MG63 (cell line): ENCODE data around the gene COL4A3. TPM values are rescaled to one million over a fixed set of nuclear protein-coding genes. Genes with fewer than 3 reads are reported as not detected.

Experiments used
- DNase-seq: peaks from one replicate; pipeline ENCODE4 v3.0.0-alpha.2; 2020
- H3K27me3 ChIP-seq: fragments of 250-450 bp; sonication (Bioruptor Pico); 2 replicates; pipeline ENCODE4 v1.5.1; 2020; ENCODE audit warnings: mild to moderate bottlenecking, moderate library complexity
- H3K36me3 ChIP-seq: fragments of 250-450 bp; sonication (Bioruptor Pico); 2 replicates; pipeline ENCODE4 v1.5.1; 2020; ENCODE audit warnings: mild to moderate bottlenecking, moderate library complexity
- H3K4me3 ChIP-seq: fragments of 250-450 bp; sonication (Bioruptor Pico); 2 replicates; pipeline ENCODE4 v1.5.1; 2020; ENCODE audit warnings: mild to moderate bottlenecking, moderate library complexity
- H3K9me3 ChIP-seq: fragments of 250-450 bp; sonication (Bioruptor Pico); 2 replicates; pipeline ENCODE4 v1.5.1; 2020; ENCODE audit warnings: mild to moderate bottlenecking, moderate library complexity
- total RNA-seq: library from RNA; depleted of rRNA; stranded (reverse); fragments of >200 nt; shearing (Covaris generic); gene quantifications from 2 replicates; pipeline ENCODE4 v1.2.3, GENCODE V29; 2014; ENCODE audit warnings: low replicate concordance

The COL4A3 gene
- total RNA-seq, 1 experiment from 2014 or later: 0.20 TPM

GRCh38 chr2:227234429-227234828 lies 70.0 kb downstream of the COL4A3 start:
- no peaks in the 10 kb centered on the region for H3K36me3 ChIP-seq
- H3K9me3 ChIP-seq: no peaks in the 10 kb centered on the region
- no peak for DNase-seq
- no peak overlapping the region for H3K4me3 ChIP-seq
- H3K27me3 ChIP-seq: no peaks in the 10 kb centered on the region

GRCh38 chr2:227237786-227238185 lies 73.4 kb downstream of the COL4A3 start:
- Histone ChIP-seq H3K27me3 (no peaks in the 10 kb centered on the region), H3K36me3 (no peaks in the 10 kb centered on the region), H3K9me3 (no peaks in the 10 kb centered on the region), H3K4me3 (no peak overlapping the region)
- DNase-seq: no peak

GRCh38 chr2:227238238-227239237 lies 74.1 kb downstream of the COL4A3 start:
- Histone ChIP-seq H3K4me3 (no peak overlapping the region), H3K27me3 (no peaks in the 10 kb centered on the region), H3K9me3 (no peaks in the 10 kb centered on the region), H3K36me3 (no peaks in the 10 kb centered on the region)
- DNase-seq: peak; percentile 48

- H3K36me3 ChIP-seq: no peaks in the 10 kb centered on the region
- H3K27me3 ChIP-seq: no peaks in the 10 kb centered on the region
- no peak for DNase-seq
- no peak overlapping the region for H3K4me3 ChIP-seq
- H3K9me3 ChIP-seq: no peaks in the 10 kb centered on the region
Measured at GRCh38 chr2:227241005-227241404, 76.6 kb downstream of the COL4A3 start.

GRCh38 chr2:227248876-227249275 lies 84.5 kb downstream of the COL4A3 start:
- no peak for DNase-seq
- no peaks in the 10 kb centered on the region for H3K9me3 ChIP-seq
- no peaks in the 10 kb centered on the region for H3K36me3 ChIP-seq
- H3K4me3 ChIP-seq: no peak overlapping the region
- H3K27me3 ChIP-seq: no peaks in the 10 kb centered on the region

GRCh38 chr2:227252831-227253230 lies 88.4 kb downstream of the COL4A3 start:
- no peaks in the 10 kb centered on the region for H3K36me3 ChIP-seq
- DNase-seq: no peak
- H3K27me3 ChIP-seq: no peaks in the 10 kb centered on the region
- H3K9me3 ChIP-seq: no peaks in the 10 kb centered on the region
- H3K4me3 ChIP-seq: no peak overlapping the region

- Histone ChIP-seq H3K27me3 (no peaks in the 10 kb centered on the region), H3K9me3 (no peaks in the 10 kb centered on the region), H3K4me3 (no peak overlapping the region), H3K36me3 (no peaks in the 10 kb centered on the region)
- no peak for DNase-seq
Measured at GRCh38 chr2:227256605-227257004, 92.2 kb downstream of the COL4A3 start.

- H3K4me3 ChIP-seq: no peak overlapping the region
- no peak for DNase-seq
Measured at GRCh38 chr2:227257820-227258219, 93.4 kb downstream of the COL4A3 start.

GRCh38 chr2:227260041-227260440 lies 95.6 kb downstream of the COL4A3 start:
- Histone ChIP-seq H3K9me3 (no peaks in the 10 kb centered on the region), H3K36me3 (no peaks in the 10 kb centered on the region), H3K4me3 (no peak overlapping the region), H3K27me3 (no peaks in the 10 kb centered on the region)
- DNase-seq: no peak

More at GRCh38 chr2:227257820-227258219, 93.4 kb downstream of the COL4A3 start:
- Histone ChIP-seq H3K36me3 (no peaks in the 10 kb centered on the region), H3K9me3 (no peaks in the 10 kb centered on the region), H3K27me3 (no peaks in the 10 kb centered on the region)

GRCh38 chr2:227267410-227268115 lies 103.1 kb downstream of the COL4A3 start:
- peak; percentile 28 for DNase-seq
- Histone ChIP-seq H3K27me3 (no peaks in the 10 kb centered on the region), H3K4me3 (no peak overlapping the region), H3K36me3 (no peaks in the 10 kb centered on the region), H3K9me3 (no peaks in the 10 kb centered on the region)

- no peak overlapping the region for H3K4me3 ChIP-seq
- no peaks in the 10 kb centered on the region for H3K36me3 ChIP-seq
- DNase-seq: no peak
- no peaks in the 10 kb centered on the region for H3K27me3 ChIP-seq
- no peaks in the 10 kb centered on the region for H3K9me3 ChIP-seq
Measured at GRCh38 chr2:227280895-227281294, 116.5 kb downstream of the COL4A3 start.

- Histone ChIP-seq H3K4me3 (no peak overlapping the region), H3K36me3 (no peaks in the 10 kb centered on the region), H3K27me3 (no peaks in the 10 kb centered on the region), H3K9me3 (no peaks in the 10 kb centered on the region)
- no peak for DNase-seq
Measured at GRCh38 chr2:227285741-227286236, 121.4 kb downstream of the COL4A3 start.

- Histone ChIP-seq H3K36me3 (no peaks in the 10 kb centered on the region), H3K9me3 (no peaks in the 10 kb centered on the region), H3K4me3 (no peak overlapping the region), H3K27me3 (no peaks in the 10 kb centered on the region)
- no peak for DNase-seq
Measured at GRCh38 chr2:227287771-227288170, 123.3 kb downstream of the COL4A3 start.

GRCh38 chr2:227292314-227292713 lies 127.9 kb downstream of the COL4A3 start:
- Histone ChIP-seq H3K9me3 (no peaks in the 10 kb centered on the region), H3K27me3 (no peaks in the 10 kb centered on the region), H3K4me3 (no peak overlapping the region), H3K36me3 (no peaks in the 10 kb centered on the region)
- DNase-seq: no peak

- DNase-seq: no peak
- Histone ChIP-seq H3K9me3 (no peaks in the 10 kb centered on the region), H3K4me3 (no peak overlapping the region), H3K36me3 (no peaks in the 10 kb centered on the region), H3K27me3 (no peaks in the 10 kb centered on the region)
Measured at GRCh38 chr2:227293531-227293930, 129.1 kb downstream of the COL4A3 start.

GRCh38 chr2:227295806-227296205 lies 131.4 kb downstream of the COL4A3 start:
- Histone ChIP-seq H3K9me3 (no peaks in the 10 kb centered on the region), H3K4me3 (no peak overlapping the region), H3K27me3 (no peaks in the 10 kb centered on the region), H3K36me3 (no peaks in the 10 kb centered on the region)
- no peak for DNase-seq

- Histone ChIP-seq H3K9me3 (no peaks in the 10 kb centered on the region), H3K4me3 (no peak overlapping the region), H3K36me3 (no peaks in the 10 kb centered on the region), H3K27me3 (no peaks in the 10 kb centered on the region)
- no peak for DNase-seq
Measured at GRCh38 chr2:227296671-227297405, 132.4 kb downstream of the COL4A3 start.
